K562 (cell line): ENCODE data around the gene NHLH1. TPM values are rescaled to one million over a fixed set of nuclear protein-coding genes. Genes with fewer than 3 reads are reported as not detected.
A peak's percentile ranks its signal among the peaks of the same experiment; 100 is the strongest.

Source experiments
- ATAC-seq: fragments of 200-7000 bp; cut with Tn5 transposase; 3 replicates; pipeline ENCODE4 v1.9.1; 2020; ENCODE audit warnings: moderate library complexity
- BruUV-seq: library from RNA; stranded (reverse); fragments of 400-500 nt; replicated peaks from 2 replicates; lab custom pipeline; 2021; lab: Mats Ljungman, UMichigan
- CTCF ChIA-PET: fragments of 300-600 bp; formaldehyde crosslinking; extraction: SDS; loops from one replicate; lab custom pipeline; 2021; ENCODE audit warnings: low intra/inter-chr PET ratio; lab: Yijun Ruan, JAX
- POLR2A ChIA-PET: fragments of 300-600, 350-650 bp; sonication (Branson Sonifier 250); formaldehyde crosslinking; extraction: SDS; loops from one replicate; lab custom pipeline; 2021; ENCODE audit warnings: antibody characterized with exemption, inconsistent platforms; lab: Yijun Ruan, JAX
- DNase-seq, 4 experiments: peaks; one replicate each; pipeline versions ENCODE4 v3.0.0 to v3.0.0-alpha.2; 2011 to 2018; ENCODE audit warnings: low spot score in 3 of 4, mixed read lengths in 3 of 4; ENCODE audit errors: extremely low read depth in 1 of 4
- FAIRE-seq: peaks from 2 replicates; lab custom pipeline; 2011; peaks lifted over from hg19 to GRCh38; lab: Jason Lieb, UNC
- H2AFZ ChIP-seq: 2 replicates; pipeline ENCODE4 v1.6.0; 2011; ENCODE audit warnings: low read depth, low read length, control low read depth, inconsistent platforms
- H3K27ac ChIP-seq: fragments of 200-600 bp; 3 replicates; pipeline ENCODE4 v1.8.0; 2011; ENCODE audit warnings: low read depth, mild to moderate bottlenecking, control low read depth, inconsistent platforms, low read length, moderate library complexity, mixed read lengths; ENCODE audit errors: extremely low read depth
- H3K27me3 ChIP-seq, 2 experiments: fragments of 300-600 bp in 1 of 2; 2 replicates in 1 of 2; 3 replicates in 1 of 2; pipeline versions ENCODE4 v1.6.0 to v1.8.0; 2011; ENCODE audit warnings: inconsistent platforms in 2 of 2, low read length in 2 of 2, mild to moderate bottlenecking in 1 of 2, mixed read lengths in 1 of 2, moderate library complexity in 1 of 2; ENCODE audit not compliant: control insufficient read depth in 2 of 2, insufficient read depth in 2 of 2
- H3K36me3 ChIP-seq: fragments of 300-600 bp; 3 replicates; pipeline ENCODE4 v1.8.0; 2011; ENCODE audit warnings: mild to moderate bottlenecking, low read length, inconsistent platforms; ENCODE audit not compliant: control insufficient read depth, insufficient read depth
- H3K4me1 ChIP-seq, 2 experiments: fragments of 200-600 bp in 1 of 2; replicated peaks in 1 of 2; 2 replicates in 1 of 2; 3 replicates in 1 of 2; pipeline versions ENCODE4 v1.5.1 to v1.8.0; 2011; ENCODE audit warnings: inconsistent platforms in 2 of 2, low read length in 2 of 2, mild to moderate bottlenecking in 1 of 2, mixed read lengths in 1 of 2, moderate library complexity in 1 of 2; ENCODE audit not compliant: control insufficient read depth in 2 of 2, insufficient read depth in 2 of 2
- H3K4me2 ChIP-seq: 2 replicates; pipeline ENCODE4 v1.6.1; 2011; ENCODE audit warnings: low read length, control low read depth, inconsistent platforms, mixed read lengths; ENCODE audit not compliant: insufficient read depth
- H3K4me3 ChIP-seq: fragments of 200-600 bp; sonication (generic), shearing (Covaris generic); 2 replicates; pipeline ENCODE4 v1.5.1; 2016; ENCODE audit warnings: control low read depth, inconsistent platforms
- H3K79me2 ChIP-seq: fragments of 200-600 bp; 3 replicates; pipeline ENCODE4 v1.8.0; 2011; ENCODE audit warnings: low read length, inconsistent platforms; ENCODE audit not compliant: control insufficient read depth, insufficient read depth
- H3K9ac ChIP-seq, 2 experiments: 2 replicates each; pipeline versions ENCODE4 v1.6.0 to v1.6.1; 2011; ENCODE audit warnings: low read depth in 2 of 2, low read length in 2 of 2, control low read depth in 1 of 2, inconsistent platforms in 1 of 2, mild to moderate bottlenecking in 1 of 2, mixed read lengths in 1 of 2; ENCODE audit not compliant: insufficient read depth in 1 of 2
- H3K9me1 ChIP-seq: one replicate; pipeline ENCODE4 v1.6.0; 2011; ENCODE audit warnings: inconsistent platforms, mild to moderate bottlenecking, low read length, moderate library complexity; ENCODE audit not compliant: control insufficient read depth, insufficient read depth
- H3K9me3 ChIP-seq: replicated peaks from 2 replicates; pipeline ENCODE4 v1.5.1; 2011; ENCODE audit warnings: low read depth, low read length, inconsistent platforms; ENCODE audit not compliant: control insufficient read depth, insufficient read depth
- H4K20me1 ChIP-seq: replicated peaks from 2 replicates; pipeline ENCODE4 v1.6.1; 2011; ENCODE audit warnings: low read length, inconsistent platforms, mixed read lengths; ENCODE audit not compliant: control insufficient read depth, insufficient read depth
- BCOR ChIP-seq: fragments of 450-650 bp; IDR thresholded peaks from 2 replicates; pipeline ENCODE4 v1.6.1; 2016
- ZNF384 ChIP-seq: IDR thresholded peaks from 2 replicates; pipeline ENCODE4 v1.6.1; 2012; ENCODE audit warnings: low read depth, low read length, improper control_type of control experiment
- WGBS: fragments of 100-300 bp; shearing (Covaris generic); methylation state at CpG from one replicate; pipeline ENCODE4 v1.1.6; 2016; ENCODE audit warnings: low coverage, mixed read lengths; ENCODE audit not compliant: insufficient coverage; ENCODE audit errors: missing lambda C conversion rate; 5-methylcytosine and 5-hydroxymethylcytosine counted together
- in situ Hi-C: fragments of 300-500 bp; cut with MboI; formaldehyde crosslinking; loops from 4 replicates; pipeline ENCODE4 v1.15.0; 2018; ENCODE audit warnings: inconsistent platforms, mixed read lengths
- intact Hi-C: fragments of 100-400 bp; cut with micrococcal nuclease; formaldehyde crosslinking; loops from 2 replicates; pipeline ENCODE4 v1.14.2; 2022
- polyA plus RNA-seq, 8 experiments: library from polyadenylated mRNA; depleted of rRNA in 4 of 8; stranded (reverse) in 5 of 8; unstranded in 3 of 8; fragments of >200 nt; fragmentation: Nextera tagmentation in 2 of 8; fragmentation: Illumina TruSeq in 1 of 8; extraction: Ambion mirVana in 2 of 8; extraction: Trizol in 1 of 8; gene quantifications; 2 replicates each; pipeline versions ENCODE4 v1.2.1 to v1.2.3, GENCODE V29; 2011 to 2014; ENCODE audit warnings: inconsistent platforms in 1 of 8, missing spikeins in 1 of 8
- total RNA-seq, 7 experiments: library from RNA; depleted of rRNA in 6 of 7; stranded (reverse); fragments of >200 nt in 6 of 7; fragmentation: Illumina TruSeq in 2 of 7; extraction: Trizol in 2 of 7; gene quantifications; 2 replicates each; pipeline versions ENCODE4 v1.2.1 to v1.2.3, GENCODE V29; 2011 to 2021; ENCODE audit warnings: low replicate concordance in 1 of 7
- TF ChIP-seq, protein P1 (sequence below): fragments of 450-650 bp; IDR thresholded peaks from 2 replicates; pipeline ENCODE4 v1.7.0; 2016; ENCODE audit warnings: borderline replicate concordance
- TF ChIP-seq, protein P2 (sequence below): fragments of 250-450 bp; sonication (Bioruptor Pico); IDR thresholded peaks from 2 replicates; pipeline ENCODE4 v1.5.0; 2021

NHLH1 gene
- total and polyA plus RNA-seq, 9 of the 15 experiments (the other 6 are each of a cell fraction or from before 2014, with no cell fraction given) = 0.09 to 1.3 (median 0.35) TPM; not detected in 1

DNA sequence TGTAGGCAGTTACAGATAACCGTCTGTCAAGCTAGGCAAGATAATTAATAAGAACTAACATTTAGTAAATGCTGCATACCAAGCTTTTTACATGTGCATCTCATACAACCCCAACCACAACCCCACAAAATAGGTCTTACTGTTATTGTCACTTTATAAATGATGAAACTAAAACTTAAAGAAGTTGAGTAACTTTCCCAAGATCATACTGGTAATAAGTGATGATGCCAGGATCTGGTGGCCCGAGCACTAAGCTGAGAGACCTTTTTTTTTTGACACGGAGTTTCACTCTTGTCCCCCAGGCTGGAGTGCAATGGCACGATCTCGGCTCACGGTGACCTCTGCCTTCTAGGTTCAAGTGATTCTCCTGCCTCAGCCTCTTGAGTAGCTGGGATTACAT, 21.9 kb upstream of the NHLH1 start:
- Histone ChIP-seq H3K27me3 (no peaks in the 10 kb centered on the region), H3K27ac (no peak overlapping the region), H2AFZ (no peak overlapping the region), H3K9ac (no peak overlapping the region), H3K36me3 (peaks cover 67% of the 10 kb centered on the region), H4K20me1 (no peaks in the 10 kb centered on the region; the same call in 1 of the 2 replicates), H3K9me1 (no peaks in the 10 kb centered on the region), H3K4me3 (no peak overlapping the region), H3K9me3 (no peaks in the 10 kb centered on the region), H3K4me2 (no peak overlapping the region), H3K79me2 (peaks cover 56% of the 10 kb centered on the region), H3K4me1 (peaks cover 0 to 14% of the 10 kb centered on the region in 2 experiments; a peak in 2 of 5 replicates)
- no TSS peak for BruUV-seq
- no peak for ATAC-seq
- no peak for DNase-seq
- intact Hi-C loops = no loop called here
- WGBS = 98% methylated on average over 6 of the region's 6 CpGs
- CTCF ChIA-PET = no interaction called here
- TF ChIP-seq, protein P1, sequence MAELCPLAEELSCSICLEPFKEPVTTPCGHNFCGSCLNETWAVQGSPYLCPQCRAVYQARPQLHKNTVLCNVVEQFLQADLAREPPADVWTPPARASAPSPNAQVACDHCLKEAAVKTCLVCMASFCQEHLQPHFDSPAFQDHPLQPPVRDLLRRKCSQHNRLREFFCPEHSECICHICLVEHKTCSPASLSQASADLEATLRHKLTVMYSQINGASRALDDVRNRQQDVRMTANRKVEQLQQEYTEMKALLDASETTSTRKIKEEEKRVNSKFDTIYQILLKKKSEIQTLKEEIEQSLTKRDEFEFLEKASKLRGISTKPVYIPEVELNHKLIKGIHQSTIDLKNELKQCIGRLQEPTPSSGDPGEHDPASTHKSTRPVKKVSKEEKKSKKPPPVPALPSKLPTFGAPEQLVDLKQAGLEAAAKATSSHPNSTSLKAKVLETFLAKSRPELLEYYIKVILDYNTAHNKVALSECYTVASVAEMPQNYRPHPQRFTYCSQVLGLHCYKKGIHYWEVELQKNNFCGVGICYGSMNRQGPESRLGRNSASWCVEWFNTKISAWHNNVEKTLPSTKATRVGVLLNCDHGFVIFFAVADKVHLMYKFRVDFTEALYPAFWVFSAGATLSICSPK = no peak
- TF ChIP-seq BCOR = no peak
- in situ Hi-C loops = no loop called here
- POLR2A ChIA-PET = interaction anchor here (0.6 to 2.9 kb wide), 7 partner anchors 9 to 110 kb away, joined by 3 to 21 read pairs (median 4); no protein-coding TSS in a partner anchor
- no peak for FAIRE-seq

DNA sequence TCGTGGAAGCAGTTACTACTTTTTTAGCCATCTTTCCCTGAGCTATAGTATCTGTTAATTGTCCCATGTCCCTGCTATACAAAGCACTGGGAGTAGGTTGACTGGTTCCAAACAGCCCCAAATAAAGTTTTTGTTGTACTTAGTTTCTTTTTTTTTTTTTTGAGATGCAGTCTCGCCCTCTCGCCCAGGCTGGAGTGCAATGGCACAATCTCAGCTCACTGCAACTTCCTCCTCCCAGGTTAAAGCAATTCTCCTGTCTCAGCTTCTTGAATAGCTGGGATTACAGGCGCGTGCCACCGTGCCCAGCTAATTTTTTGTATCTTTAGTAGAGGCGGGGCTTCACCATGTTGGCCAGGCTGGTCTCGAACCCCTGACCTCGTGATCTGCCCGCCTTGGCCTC, 20.4 kb upstream of the NHLH1 start:
- CTCF ChIA-PET = no interaction called here
- no peak for ATAC-seq
- intact Hi-C loops = no loop called here
- peak; percentile 66 for TF ChIP-seq ZNF384
- TF ChIP-seq, protein P2, sequence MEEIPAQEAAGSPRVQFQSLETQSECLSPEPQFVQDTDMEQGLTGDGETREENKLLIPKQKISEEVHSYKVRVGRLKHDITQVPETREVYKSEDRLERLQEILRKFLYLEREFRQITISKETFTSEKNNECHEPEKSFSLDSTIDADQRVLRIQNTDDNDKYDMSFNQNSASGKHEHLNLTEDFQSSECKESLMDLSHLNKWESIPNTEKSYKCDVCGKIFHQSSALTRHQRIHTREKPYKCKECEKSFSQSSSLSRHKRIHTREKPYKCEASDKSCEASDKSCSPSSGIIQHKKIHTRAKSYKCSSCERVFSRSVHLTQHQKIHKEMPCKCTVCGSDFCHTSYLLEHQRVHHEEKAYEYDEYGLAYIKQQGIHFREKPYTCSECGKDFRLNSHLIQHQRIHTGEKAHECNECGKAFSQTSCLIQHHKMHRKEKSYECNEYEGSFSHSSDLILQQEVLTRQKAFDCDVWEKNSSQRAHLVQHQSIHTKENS = no peak

More for the DNA sequence above, 20.4 kb upstream of the NHLH1 start:
- no peak overlapping the region for H3K9ac ChIP-seq
- no peak overlapping the region for H3K27ac ChIP-seq
- 96% methylated on average over 7 of the region's 10 CpGs for WGBS
- peaks cover 0 to 3% of the 10 kb centered on the region in 2 experiments; a peak in 1 of 5 replicates for H3K4me1 ChIP-seq
- BruUV-seq = no TSS peak
- H3K36me3 ChIP-seq = peaks cover 71% of the 10 kb centered on the region
- DNase-seq (no peak), FAIRE-seq (no peak)
- H3K4me3 ChIP-seq = no peak overlapping the region
- no peaks in the 10 kb centered on the region for H3K27me3 ChIP-seq
- no peaks in the 10 kb centered on the region; the same call in 1 of the 2 replicates for H4K20me1 ChIP-seq
- no peak overlapping the region for H2AFZ ChIP-seq
- POLR2A ChIA-PET = interaction anchor here (0.8 to 2.1 kb wide), 4 partner anchors 8 to 61 kb away, joined by 3 to 8 read pairs (median 4); no protein-coding TSS in a partner anchor
- in situ Hi-C loops = no loop called here
- H3K4me2 ChIP-seq = no peak overlapping the region
- H3K9me3 ChIP-seq = no peaks in the 10 kb centered on the region
- peaks cover 41% of the 10 kb centered on the region for H3K79me2 ChIP-seq
- H3K9me1 ChIP-seq = no peaks in the 10 kb centered on the region
